OCI-LY3 (cell line): ENCODE data around the gene CDH23.

Experiments
- CTCF ChIP-seq: fragments of 200-600, 300-600 bp; sonication (generic); IDR thresholded peaks from 2 replicates; pipeline ENCODE4 v1.5.1; 2014; ENCODE audit warnings: antibody characterized with exemption, low read length, low read depth
- EZH2phosphoT487 ChIP-seq: fragments of 200-600 bp; shearing (Covaris generic); IDR thresholded peaks from 2 replicates; pipeline ENCODE4 v1.6.1; 2018; ENCODE audit warnings: antibody characterized with exemption, mixed run types, low read depth

- TF ChIP-seq CTCF (no peak), EZH2phosphoT487 (no peak)
These were observed 248.5 kb downstream of the CDH23 start for GRCh38 chr10:71645185-71645584.
